OCI-LY7 (cell line): ENCODE results near the gene KIRREL3.

Experiments
- EZH2phosphoT487 ChIP-seq: fragments of 200-600 bp; sonication (generic); IDR thresholded peaks from 2 replicates; pipeline ENCODE4 v1.6.1; 2018; ENCODE audit warnings: low read depth, borderline replicate concordance, mild to moderate bottlenecking, mixed run types, antibody characterized with exemption, low read length, moderate library complexity, mixed read lengths
- TF ChIP-seq, protein P1 (sequence below): fragments of 200-600 bp; sonication (generic); conservative IDR thresholded peaks from 2 replicates; pipeline ENCODE4 v1.5.1; 2014; ENCODE audit warnings: mild to moderate bottlenecking, antibody characterized with exemption, low read length, moderate library complexity, mixed read lengths

DNA sequence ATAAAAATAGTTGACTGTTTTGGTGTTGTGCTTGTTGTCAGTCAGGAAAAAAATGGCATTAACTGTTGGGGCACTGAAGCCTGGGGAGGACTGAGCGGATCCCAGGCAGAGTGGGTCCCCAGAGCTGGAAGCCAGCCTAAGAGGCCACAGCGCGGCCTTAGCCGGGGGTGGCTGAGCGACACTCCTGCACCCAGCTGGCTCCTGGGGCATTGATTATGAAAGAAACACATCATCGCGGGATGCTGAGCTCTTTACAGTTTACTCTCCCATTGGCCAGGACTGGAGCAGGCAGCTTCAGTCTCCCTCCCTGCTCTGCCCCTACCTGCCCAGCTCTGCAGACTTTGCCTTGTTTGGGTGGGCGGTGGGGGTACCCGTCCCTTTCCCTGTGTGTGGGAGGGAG is 523.6 kb downstream of the KIRREL3 start:
- TF ChIP-seq, protein P1, sequence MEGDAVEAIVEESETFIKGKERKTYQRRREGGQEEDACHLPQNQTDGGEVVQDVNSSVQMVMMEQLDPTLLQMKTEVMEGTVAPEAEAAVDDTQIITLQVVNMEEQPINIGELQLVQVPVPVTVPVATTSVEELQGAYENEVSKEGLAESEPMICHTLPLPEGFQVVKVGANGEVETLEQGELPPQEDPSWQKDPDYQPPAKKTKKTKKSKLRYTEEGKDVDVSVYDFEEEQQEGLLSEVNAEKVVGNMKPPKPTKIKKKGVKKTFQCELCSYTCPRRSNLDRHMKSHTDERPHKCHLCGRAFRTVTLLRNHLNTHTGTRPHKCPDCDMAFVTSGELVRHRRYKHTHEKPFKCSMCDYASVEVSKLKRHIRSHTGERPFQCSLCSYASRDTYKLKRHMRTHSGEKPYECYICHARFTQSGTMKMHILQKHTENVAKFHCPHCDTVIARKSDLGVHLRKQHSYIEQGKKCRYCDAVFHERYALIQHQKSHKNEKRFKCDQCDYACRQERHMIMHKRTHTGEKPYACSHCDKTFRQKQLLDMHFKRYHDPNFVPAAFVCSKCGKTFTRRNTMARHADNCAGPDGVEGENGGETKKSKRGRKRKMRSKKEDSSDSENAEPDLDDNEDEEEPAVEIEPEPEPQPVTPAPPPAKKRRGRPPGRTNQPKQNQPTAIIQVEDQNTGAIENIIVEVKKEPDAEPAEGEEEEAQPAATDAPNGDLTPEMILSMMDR = no peak
- no peak for TF ChIP-seq EZH2phosphoT487
